Stimulated activated CD8-positive, alpha-beta memory T cell treated with anti-CD3 and anti-CD28 coated beads, Interleukin-4, amount 100 ng/mL, for 1 hour (primary cell): ENCODE results near the gene SP9.

Experiments used
- DNase-seq, 2 donors: peaks; one replicate each; pipeline ENCODE4 v3.0.0-alpha.2; 2020; ENCODE audit warnings: low read depth in 2 of 2, low spot score in 1 of 2

SP9 gene

GRCh38 chr2:174334781-174335251 lies at the start of gene SP9:
Gene SP9, plus strand, starts transcription at chr2:174334954. Its CDS starts 139 bp downstream, at chr2:174335093.
- DNase-seq, result no peak

GRCh38 chr2:174286172-174286571 lies 48.6 kb upstream of the SP9 start:
- no peak for DNase-seq

GRCh38 chr2:174292908-174293307 lies 41.8 kb upstream of the SP9 start:
- no peak for DNase-seq

GRCh38 chr2:174300114-174300513 lies 34.6 kb upstream of the SP9 start:
- DNase-seq, result no peak

- no peak for DNase-seq
Observed at GRCh38 chr2:174312581-174313234, 22.0 kb upstream of the SP9 start.

- DNase-seq, result no peak
Observed at GRCh38 chr2:174322149-174322548, 12.6 kb upstream of the SP9 start.

- DNase-seq, result no peak
Observed at GRCh38 chr2:174322746-174323145, 12.0 kb upstream of the SP9 start.

- no peak for DNase-seq
Observed at GRCh38 chr2:174324530-174324929, 10.2 kb upstream of the SP9 start.

GRCh38 chr2:174325373-174326160 lies 9.2 kb upstream of the SP9 start:
- no peak for DNase-seq

GRCh38 chr2:174326161-174327020 lies 8.4 kb upstream of the SP9 start:
- DNase-seq, result no peak

- DNase-seq, result no peak
Observed at GRCh38 chr2:174327021-174327840, 7.5 kb upstream of the SP9 start.

GRCh38 chr2:174327841-174328113 lies 7.0 kb upstream of the SP9 start:
- DNase-seq, result no peak

GRCh38 chr2:174328114-174328960 lies 6.4 kb upstream of the SP9 start:
- no peak for DNase-seq

- DNase-seq, result no peak
Observed at GRCh38 chr2:174328961-174329715, 5.6 kb upstream of the SP9 start.

GRCh38 chr2:174330945-174331594 lies 3.7 kb upstream of the SP9 start:
- DNase-seq, result no peak

- DNase-seq, result no peak
Observed at GRCh38 chr2:174331595-174332216, 3.0 kb upstream of the SP9 start.

- DNase-seq, result no peak
Observed at GRCh38 chr2:174332217-174332963, 2.4 kb upstream of the SP9 start.

- DNase-seq, result no peak
Observed at GRCh38 chr2:174333017-174333371, 1.8 kb upstream of the SP9 start.
